GM12878 (cell line): Measurements from ENCODE around the gene PTPN14. TPM values are rescaled to one million over a fixed set of nuclear protein-coding genes. Genes with fewer than 3 reads are reported as not detected.
"Not testable (repeated sequence)": the region's sequence is repeated elsewhere in the genome, so short reads cannot be mapped to it uniquely, and the experiment has no call there.

Experiments used
- ATAC-seq: fragments of 200-7000 bp; cut with Tn5 transposase; 3 replicates; pipeline ENCODE4 v1.9.1; 2020; ENCODE audit warnings: mild to moderate bottlenecking, moderate library complexity
- BruUV-seq: library from RNA; stranded (reverse); fragments of 400-500 nt; replicated peaks from 2 replicates; lab custom pipeline; 2021; lab: Mats Ljungman, UMichigan
- CTCF ChIA-PET: fragments of 300-600 bp; sonication (Branson Sonifier 250); formaldehyde crosslinking; extraction: SDS; loops from one replicate; lab custom pipeline; 2021; ENCODE audit warnings: inconsistent platforms; lab: Yijun Ruan, JAX
- POLR2A ChIA-PET: fragments of 350-600 bp; formaldehyde crosslinking; extraction: SDS; loops from one replicate; lab custom pipeline; 2021; ENCODE audit warnings: inconsistent platforms; lab: Charles Lee
- RAD21 ChIA-PET: fragments of 300-600 bp; sonication (Branson Sonifier 250); formaldehyde crosslinking; loops from one replicate; lab custom pipeline; 2023; ENCODE audit warnings: antibody characterized with exemption; ENCODE audit not compliant: unreplicated experiment; lab: Charles Lee
- SMC1A ChIA-PET: fragments of 300-600 bp; sonication (Branson Sonifier 250); formaldehyde crosslinking; loops from one replicate; lab custom pipeline; 2023; ENCODE audit not compliant: unreplicated experiment, uncharacterized antibody; lab: Charles Lee
- DNase-seq: peaks from one replicate; pipeline ENCODE4 v3.0.0-alpha.2; 2011; ENCODE audit warnings: low read depth, low spot score
- FAIRE-seq: peaks from 3 replicates; lab custom pipeline; 2011; peaks lifted over from hg19 to GRCh38; lab: Jason Lieb, UNC
- H2AFZ ChIP-seq: 2 replicates; pipeline ENCODE4 v1.6.0; 2011; ENCODE audit warnings: low read depth, low read length, control low read depth; ENCODE audit not compliant: control insufficient read depth
- H3K27ac ChIP-seq: 2 replicates; pipeline ENCODE4 v1.5.1; 2011; ENCODE audit warnings: control low read depth; ENCODE audit not compliant: control insufficient read depth, insufficient read depth
- H3K27me3 ChIP-seq, 2 experiments: replicated peaks in 1 of 2; 2 replicates each; pipeline versions ENCODE4 v1.6.0 to v1.6.1; 2011; ENCODE audit warnings: low read length in 1 of 2; ENCODE audit not compliant: control insufficient read depth in 2 of 2, insufficient read depth in 2 of 2
- H3K36me3 ChIP-seq, 2 experiments: 2 replicates each; pipeline ENCODE4 v1.5.1; 2011; ENCODE audit warnings: low read length in 1 of 2; ENCODE audit not compliant: control insufficient read depth in 2 of 2, insufficient read depth in 2 of 2
- H3K4me1 ChIP-seq: 2 replicates; pipeline ENCODE4 v1.6.1; 2011; ENCODE audit warnings: mild to moderate bottlenecking, low read length, moderate library complexity, mixed read lengths; ENCODE audit not compliant: control insufficient read depth, insufficient read depth
- H3K4me2 ChIP-seq: 2 replicates; pipeline ENCODE4 v1.6.0; 2011; ENCODE audit warnings: control low read depth; ENCODE audit not compliant: control insufficient read depth, insufficient read depth
- H3K4me3 ChIP-seq: fragments of 200-600 bp; sonication (generic); 2 replicates; pipeline ENCODE4 v1.5.1; 2016
- H3K79me2 ChIP-seq: 2 replicates; pipeline ENCODE4 v1.6.0; 2011; ENCODE audit warnings: low read length; ENCODE audit not compliant: control insufficient read depth, insufficient read depth
- H3K9ac ChIP-seq: 2 replicates; pipeline ENCODE4 v1.8.0; 2011; ENCODE audit warnings: low read length, control low read depth, mixed read lengths; ENCODE audit not compliant: control insufficient read depth, insufficient read depth
- H3K9me3 ChIP-seq: replicated peaks from 3 replicates; pipeline ENCODE4 v1.5.1; 2011; ENCODE audit warnings: mild to moderate bottlenecking, low read length; ENCODE audit not compliant: control insufficient read depth, insufficient read depth
- H4K20me1 ChIP-seq: 2 replicates; pipeline ENCODE4 v1.6.0; 2011; ENCODE audit not compliant: control insufficient read depth, insufficient read depth
- IKZF1 ChIP-seq: fragments of 450-650 bp; conservative IDR thresholded peaks from 2 replicates; pipeline ENCODE4 v1.6.1; 2017; ENCODE audit warnings: antibody characterized with exemption, mild to moderate bottlenecking
- MTA2 ChIP-seq: fragments of 450-650 bp; IDR thresholded peaks from 2 replicates; pipeline ENCODE4 v1.6.1; 2016; ENCODE audit warnings: low read depth, mild to moderate bottlenecking, moderate library complexity
- NR2F1 ChIP-seq: fragments of 450-650 bp; conservative IDR thresholded peaks from 2 replicates; pipeline ENCODE4 v1.6.1; 2017; ENCODE audit warnings: mild to moderate bottlenecking
- PML ChIP-seq: IDR thresholded peaks from 2 replicates; pipeline ENCODE4 v1.6.1; 2012; ENCODE audit warnings: low read length, inconsistent platforms
- RELA ChIP-seq: fragments of 450-650 bp; IDR thresholded peaks from 2 replicates; pipeline ENCODE4 v1.8.0; 2014; ENCODE audit warnings: borderline replicate concordance; ENCODE audit not compliant: partially characterized antibody
- WGBS: methylation state at CpG from one replicate; pipeline ENCODE4 v1.1.6; 2016; ENCODE audit warnings: low lambda C conversion rate; ENCODE audit not compliant: insufficient replicate concordance, insufficient coverage; ENCODE audit errors: missing lambda C conversion rate; 5-methylcytosine and 5-hydroxymethylcytosine counted together
- in situ Hi-C: fragments of 300-500 bp; cut with MboI; formaldehyde crosslinking; loops from 9 replicates; pipeline ENCODE4 v1.14.3; 2018; ENCODE audit warnings: mixed read lengths
- intact Hi-C: fragments of 100-400 bp; cut with micrococcal nuclease; formaldehyde crosslinking; loops from one replicate; pipeline ENCODE4 v1.14.2; 2022; ENCODE audit not compliant: unreplicated experiment
- polyA plus RNA-seq, 11 experiments: library from polyadenylated mRNA; depleted of rRNA in 4 of 11; unstranded in 6 of 11; stranded (reverse) in 5 of 11; fragments of >200 nt; fragmentation: Nextera tagmentation in 4 of 11; fragmentation: Illumina TruSeq in 1 of 11; extraction: Ambion mirVana in 4 of 11; extraction: Trizol in 1 of 11; gene quantifications; 1 replicate in 1 of 11; 2 replicates in 10 of 11; pipeline versions ENCODE4 v1.2.1 to v1.2.3, GENCODE V29; 2011 to 2016; ENCODE audit warnings: inconsistent platforms in 2 of 11, missing spikeins in 2 of 11, low read depth in 1 of 11
- total RNA-seq, 4 experiments: library from RNA; depleted of rRNA in 3 of 4; stranded (reverse); fragments of >200 nt in 3 of 4; fragmentation: Illumina TruSeq in 1 of 4; extraction: Trizol in 1 of 4; gene quantifications; 2 replicates each; pipeline versions ENCODE4 v1.2.1 to v1.2.3, GENCODE V29; 2013 to 2021

The PTPN14 gene
- total and polyA plus RNA-seq, 10 of the 15 experiments (the other 5 are each of a cell fraction or from before 2014, with no cell fraction given) = 0.05 to 5.1 (median 0.44) TPM

GRCh38 chr1:214523124-214523824 lies 28.1 kb downstream of the PTPN14 start:
- DNase-seq (no peak), ATAC-seq (peak; percentile 37), FAIRE-seq (no peak)
- H3K9ac ChIP-seq = no peak overlapping the region
- no peaks in the 10 kb centered on the region; a peak in 1 of 4 replicates for H3K27me3 ChIP-seq
- ChIA-PET POLR2A (interaction anchor here (0.9 to 1.2 kb wide), 2 partner anchors 14 to 48 kb away, joined by 3 read pairs; no protein-coding TSS in a partner anchor), RAD21 (interaction anchor here (0.7 to 7.2 kb wide), 3 partner anchors 15 to 529 kb away, joined by 3 to 47 read pairs (median 3); no protein-coding TSS in a partner anchor), SMC1A (interaction anchor here (3.3 to 6.0 kb wide), 2 partner anchors 14 to 15 kb away, joined by 29 to 66 read pairs; no protein-coding TSS in a partner anchor), CTCF (interaction anchor here (1.3 kb wide), 1 partner anchor 15 kb away, joined by 4 read pairs; no protein-coding TSS in a partner anchor)
- H3K79me2 ChIP-seq = no peaks in the 10 kb centered on the region
- no peak overlapping the region for H3K4me2 ChIP-seq
- no TSS peak for BruUV-seq
- no peak overlapping the region for H3K4me3 ChIP-seq
- H3K9me3 ChIP-seq = no peaks in the 10 kb centered on the region
- intact Hi-C loops (no loop called here), in situ Hi-C loops (no loop called here)
- H3K4me1 ChIP-seq = peaks cover 5% of the 10 kb centered on the region; the same call in 1 of the 2 replicates
- H3K36me3 ChIP-seq = no peaks in the 10 kb centered on the region
- H3K27ac ChIP-seq = no peak overlapping the region
- no peak overlapping the region for H2AFZ ChIP-seq
- WGBS = 58% methylated on average over 8 of the region's 8 CpGs
- TF ChIP-seq NR2F1 (peak; percentile 89), MTA2 (0 out of 2 replicates have a peak, but pooled peaks have one; percentile 9), RELA (no peak), PML (no peak), IKZF1 (peak; percentile 27; the same call in 1 of the 2 replicates)
- H4K20me1 ChIP-seq = no peaks in the 10 kb centered on the region

GRCh38 chr1:214521458-214521857 lies 29.9 kb downstream of the PTPN14 start:
- ATAC-seq, in situ Hi-C loops, H2AFZ ChIP-seq, intact Hi-C loops, H3K36me3 ChIP-seq, H3K27ac ChIP-seq, H3K4me1 ChIP-seq, H3K79me2 ChIP-seq, H3K4me3 ChIP-seq, FAIRE-seq, H3K9me3 ChIP-seq, BruUV-seq, H3K9ac ChIP-seq, H4K20me1 ChIP-seq, H3K27me3 ChIP-seq, DNase-seq, H3K4me2 ChIP-seq: not testable (repeated sequence)
- SMC1A ChIA-PET = interaction anchor here (0.8 to 3.3 kb wide), 11 partner anchors 8 to 68 kb away, joined by 3 to 29 read pairs (median 3); no protein-coding TSS in a partner anchor
- POLR2A ChIA-PET = interaction anchor here (1.1 kb wide), 2 partner anchors 9 to 29 kb away, joined by 4 to 6 read pairs; no protein-coding TSS in a partner anchor
- WGBS = 66% methylated on average over 9 of the region's 9 CpGs
- RAD21 ChIA-PET = interaction anchor here (0.7 to 1.4 kb wide), 4 partner anchors 12 to 26 kb away, joined by 3 to 5 read pairs (median 3); no protein-coding TSS in a partner anchor
- CTCF ChIA-PET = interaction anchor here (1.0 to 2.0 kb wide), 5 partner anchors 11 to 63 kb away, joined by 3 to 5 read pairs (median 4); no protein-coding TSS in a partner anchor
